Prostate gland (tissue), 2 donors: ENCODE results near the gene PHIP.

ENCODE experiments used
- CTCF ChIP-seq, 4 experiments: fragments of 200-600 bp in 2 of 4; fragments of 450-650 bp in 2 of 4; sonication (generic) in 2 of 4; IDR thresholded peaks; 1 replicate in 3 of 4; 2 replicates in 1 of 4; pipeline ENCODE4 v1.5.1; 2016 to 2019; ENCODE audit warnings: antibody characterized with exemption in 4 of 4, mild to moderate bottlenecking in 2 of 4, moderate library complexity in 2 of 4
- POLR2AphosphoS5 ChIP-seq: sonication (generic); formaldehyde crosslinking; IDR thresholded peaks from one replicate; pipeline ENCODE4 v1.6.1; 2017; ENCODE audit warnings: antibody characterized with exemption

GRCh38 chr6:79117752-79118151 lies 39.7 kb upstream of the PHIP start:
- TF ChIP-seq CTCF (IDR thresholded peaks at IDR 0.05) (no peak), POLR2AphosphoS5 (no peak)
